ENCODE data around the gene PRDM16. TPM values are rescaled to one million over a fixed set of nuclear protein-coding genes. Genes with fewer than 3 reads are reported as not detected.

PRDM16 gene
- total and polyA plus RNA-seq, 2 of the 13 experiments (the other 11 are each of a cell fraction or from before 2014, with no cell fraction given) = 0.15 to 0.81 TPM

DNA sequence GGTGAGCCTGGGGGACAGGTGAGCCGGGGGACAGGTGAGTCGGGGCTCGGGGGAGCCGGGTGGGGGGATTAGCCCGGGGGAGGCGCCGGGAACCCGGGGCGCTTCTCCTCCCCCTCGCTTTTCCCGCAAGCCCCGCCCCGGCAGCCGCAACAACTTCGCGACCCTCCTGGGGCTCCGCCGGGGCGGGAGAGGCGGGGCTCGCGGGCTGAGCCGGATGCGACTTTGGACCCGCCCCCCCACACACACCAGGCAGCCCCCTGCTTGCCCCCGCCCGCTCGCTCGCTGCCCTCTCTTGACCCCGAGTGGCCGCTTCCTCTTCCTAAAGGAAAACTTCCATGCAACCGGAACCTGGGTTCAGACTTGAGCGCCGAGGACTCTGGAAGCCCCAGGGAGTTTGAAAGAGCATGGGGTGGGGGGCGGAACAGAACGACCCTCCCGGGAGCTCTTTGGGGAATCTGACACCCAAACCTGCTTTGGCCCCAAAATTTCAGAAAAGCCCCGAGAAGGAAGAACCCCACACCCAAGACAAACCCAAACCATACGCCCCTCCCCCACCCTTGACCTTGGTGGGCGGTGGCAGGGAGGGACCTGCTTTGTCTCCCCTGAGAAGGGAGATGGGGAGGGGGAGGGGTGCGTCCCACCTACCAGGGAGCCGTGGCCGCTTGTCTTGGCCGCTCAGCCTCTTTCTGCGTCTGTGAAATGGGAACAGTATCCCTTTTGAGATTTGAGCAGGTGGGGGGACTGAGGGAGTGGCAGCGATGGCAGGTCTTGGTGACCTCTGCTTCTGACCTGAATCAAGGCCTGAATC, 386.0 kb downstream of the PRDM16 start (continued):
- TF ChIP-seq UBTF (CRISPR knock-in tag; IDR thresholded peaks at IDR 0.05) (no peak; the same call in 1 of the 2 replicates), PHF5A (CRISPR knock-in tag; IDR thresholded peaks at IDR 0.05; ENCODE audit: low read depth, unreplicated experiment) (no peak), ZIK1 (CRISPR knock-in tag; IDR thresholded peaks at IDR 0.05; ENCODE audit: borderline replicate concordance, low read depth) (no peak), SOX5 (CRISPR knock-in tag; IDR thresholded peaks at IDR 0.05; ENCODE audit: borderline replicate concordance) (peak; percentile 10; the same call in 1 of the 2 replicates), FOSL2 (CRISPR knock-in tag; IDR thresholded peaks at IDR 0.05) (peak; percentile 46; the same call in 1 of the 2 replicates), NRL (CRISPR knock-in tag; IDR thresholded peaks at IDR 0.05; ENCODE audit: borderline replicate concordance) (0 out of 2 replicates have a peak, but pooled peaks have one; percentile 12), ZNF10 (CRISPR knock-in tag; IDR thresholded peaks at IDR 0.05; ENCODE audit: borderline replicate concordance, low read depth) (no peak), GABPA (IDR thresholded peaks at IDR 0.05; ENCODE audit: low read depth, low read length) (no peak), GABPA (CRISPR knock-in tag; IDR thresholded peaks at IDR 0.05; ENCODE audit: low read depth) (peak; percentile 71), THYN1 (CRISPR knock-in tag; IDR thresholded peaks at IDR 0.05; ENCODE audit: borderline replicate concordance, low read depth) (no peak), FOXA1 (IDR thresholded peaks at IDR 0.05) (no peak), FOXA1 (CRISPR knock-in tag; IDR thresholded peaks at IDR 0.05) (no peak), ZNF446 (CRISPR knock-in tag; IDR thresholded peaks at IDR 0.05) (0 out of 2 replicates have a peak, but pooled peaks have one; percentile 9), ZNF775 (CRISPR knock-in tag; IDR thresholded peaks at IDR 0.05; ENCODE audit: borderline replicate concordance) (no peak), POLR2G (IDR thresholded peaks at IDR 0.05; ENCODE audit: low read depth, low read length) (peak; percentile 75; the same call in 1 of the 2 replicates), ZNF543 (CRISPR knock-in tag; IDR thresholded peaks at IDR 0.05) (peak; percentile 31; the same call in 1 of the 2 replicates), SKIL (CRISPR knock-in tag; IDR thresholded peaks at IDR 0.05; ENCODE audit: borderline replicate concordance) (peak; percentile 82), ESRRA (CRISPR knock-in tag; IDR thresholded peaks at IDR 0.05; ENCODE audit: low read depth) (no peak)
- TF ChIP-seq, protein P1, sequence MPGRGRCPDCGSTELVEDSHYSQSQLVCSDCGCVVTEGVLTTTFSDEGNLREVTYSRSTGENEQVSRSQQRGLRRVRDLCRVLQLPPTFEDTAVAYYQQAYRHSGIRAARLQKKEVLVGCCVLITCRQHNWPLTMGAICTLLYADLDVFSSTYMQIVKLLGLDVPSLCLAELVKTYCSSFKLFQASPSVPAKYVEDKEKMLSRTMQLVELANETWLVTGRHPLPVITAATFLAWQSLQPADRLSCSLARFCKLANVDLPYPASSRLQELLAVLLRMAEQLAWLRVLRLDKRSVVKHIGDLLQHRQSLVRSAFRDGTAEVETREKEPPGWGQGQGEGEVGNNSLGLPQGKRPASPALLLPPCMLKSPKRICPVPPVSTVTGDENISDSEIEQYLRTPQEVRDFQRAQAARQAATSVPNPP (CRISPR knock-in tag; IDR thresholded peaks at IDR 0.05) = no peak
- TF ChIP-seq, protein P2, sequence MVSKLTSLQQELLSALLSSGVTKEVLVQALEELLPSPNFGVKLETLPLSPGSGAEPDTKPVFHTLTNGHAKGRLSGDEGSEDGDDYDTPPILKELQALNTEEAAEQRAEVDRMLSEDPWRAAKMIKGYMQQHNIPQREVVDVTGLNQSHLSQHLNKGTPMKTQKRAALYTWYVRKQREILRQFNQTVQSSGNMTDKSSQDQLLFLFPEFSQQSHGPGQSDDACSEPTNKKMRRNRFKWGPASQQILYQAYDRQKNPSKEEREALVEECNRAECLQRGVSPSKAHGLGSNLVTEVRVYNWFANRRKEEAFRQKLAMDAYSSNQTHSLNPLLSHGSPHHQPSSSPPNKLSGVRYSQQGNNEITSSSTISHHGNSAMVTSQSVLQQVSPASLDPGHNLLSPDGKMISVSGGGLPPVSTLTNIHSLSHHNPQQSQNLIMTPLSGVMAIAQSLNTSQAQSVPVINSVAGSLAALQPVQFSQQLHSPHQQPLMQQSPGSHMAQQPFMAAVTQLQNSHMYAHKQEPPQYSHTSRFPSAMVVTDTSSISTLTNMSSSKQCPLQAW (CRISPR knock-in tag; IDR thresholded peaks at IDR 0.05) = 0 out of 2 replicates have a peak, but pooled peaks have one; percentile 20
